Activated CD8-positive, alpha-beta memory T cell treated with anti-CD3 and anti-CD28 coated beads, Interleukin-2, amount 50 U/mL, for 4 hours (primary cell): Measurements from ENCODE around the gene OXLD1.

Experiments
- DNase-seq: peaks from one replicate; pipeline ENCODE4 v3.0.0-alpha.2; 2020

Gene OXLD1

DNA sequence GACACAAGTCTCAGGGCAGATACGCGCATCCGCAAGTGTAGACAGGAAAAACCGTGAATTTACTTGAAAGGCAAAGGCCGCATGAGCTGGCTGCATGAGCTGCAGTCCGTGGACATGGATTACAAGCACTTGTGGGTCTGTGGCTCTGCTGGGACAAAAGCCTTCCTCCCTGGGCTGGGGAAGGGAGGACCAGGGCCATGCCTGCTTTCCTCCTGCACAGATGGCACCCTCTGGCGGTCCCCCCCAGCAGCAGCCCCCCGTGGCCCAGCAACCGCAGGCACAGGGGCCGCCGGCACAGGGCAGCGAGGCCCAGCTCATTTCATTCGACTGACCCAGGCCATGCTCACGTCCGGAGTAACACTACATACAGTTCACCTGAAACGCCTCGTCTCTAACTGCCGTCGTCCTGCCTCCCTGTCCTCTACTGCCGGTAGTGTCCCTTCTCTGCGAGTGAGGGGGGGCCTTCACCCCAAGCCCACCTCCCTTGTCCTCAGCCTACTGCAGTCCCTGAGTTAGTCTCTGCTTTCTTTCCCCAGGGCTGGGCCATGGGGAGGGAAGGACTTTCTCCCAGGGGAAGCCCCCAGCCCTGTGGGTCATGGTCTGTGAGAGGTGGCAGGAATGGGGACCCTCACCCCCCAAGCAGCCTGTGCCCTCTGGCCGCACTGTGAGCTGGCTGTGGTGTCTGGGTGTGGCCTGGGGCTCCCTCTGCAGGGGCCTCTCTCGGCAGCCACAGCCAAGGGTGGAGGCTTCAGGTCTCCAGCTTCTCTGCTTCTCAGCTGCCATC is 35.1 kb upstream of the OXLD1 start:
- DNase-seq: no peak

DNA sequence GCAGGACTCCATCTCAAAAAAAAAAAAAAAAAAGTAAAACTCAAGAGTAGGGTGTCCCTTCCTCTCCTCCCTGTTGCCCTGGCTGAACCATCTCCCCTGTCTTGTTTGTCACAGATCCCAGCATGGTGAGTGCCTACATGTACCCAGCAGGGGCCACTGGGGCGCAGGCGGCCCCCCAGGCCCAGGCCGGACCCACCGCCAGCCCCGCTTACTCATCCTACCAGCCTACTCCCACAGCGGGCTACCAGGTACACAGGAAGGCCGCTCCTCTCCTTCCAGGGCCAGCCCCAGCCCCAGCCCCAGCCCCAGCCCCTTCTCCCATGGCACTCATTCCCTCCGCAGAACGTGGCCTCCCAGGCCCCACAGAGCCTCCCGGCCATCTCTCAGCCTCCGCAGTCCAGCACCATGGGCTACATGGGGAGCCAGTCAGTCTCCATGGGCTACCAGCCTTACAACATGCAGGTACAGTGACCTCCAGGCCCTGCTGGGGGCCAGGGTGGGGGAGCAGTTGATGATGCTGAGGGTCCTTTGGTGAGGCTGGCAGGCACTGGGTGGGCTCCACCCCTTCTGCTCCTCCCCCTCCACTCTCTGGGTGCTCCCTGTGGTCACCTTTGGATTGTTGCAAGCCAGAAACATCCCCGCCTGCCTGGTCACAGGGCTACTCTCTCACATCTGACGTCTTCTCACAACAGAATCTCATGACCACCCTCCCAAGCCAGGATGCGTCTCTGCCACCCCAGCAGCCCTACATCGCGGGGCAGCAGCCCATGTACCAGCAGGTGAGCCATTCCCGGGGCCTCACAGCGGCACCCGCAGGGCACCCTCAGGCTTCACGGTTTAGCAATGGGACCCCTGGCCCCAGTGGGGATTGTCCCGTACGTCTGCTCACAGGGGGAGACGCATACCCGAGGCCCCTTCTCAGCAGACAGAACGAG is 34.2 kb upstream of the OXLD1 start:
- DNase-seq: no peak

DNA sequence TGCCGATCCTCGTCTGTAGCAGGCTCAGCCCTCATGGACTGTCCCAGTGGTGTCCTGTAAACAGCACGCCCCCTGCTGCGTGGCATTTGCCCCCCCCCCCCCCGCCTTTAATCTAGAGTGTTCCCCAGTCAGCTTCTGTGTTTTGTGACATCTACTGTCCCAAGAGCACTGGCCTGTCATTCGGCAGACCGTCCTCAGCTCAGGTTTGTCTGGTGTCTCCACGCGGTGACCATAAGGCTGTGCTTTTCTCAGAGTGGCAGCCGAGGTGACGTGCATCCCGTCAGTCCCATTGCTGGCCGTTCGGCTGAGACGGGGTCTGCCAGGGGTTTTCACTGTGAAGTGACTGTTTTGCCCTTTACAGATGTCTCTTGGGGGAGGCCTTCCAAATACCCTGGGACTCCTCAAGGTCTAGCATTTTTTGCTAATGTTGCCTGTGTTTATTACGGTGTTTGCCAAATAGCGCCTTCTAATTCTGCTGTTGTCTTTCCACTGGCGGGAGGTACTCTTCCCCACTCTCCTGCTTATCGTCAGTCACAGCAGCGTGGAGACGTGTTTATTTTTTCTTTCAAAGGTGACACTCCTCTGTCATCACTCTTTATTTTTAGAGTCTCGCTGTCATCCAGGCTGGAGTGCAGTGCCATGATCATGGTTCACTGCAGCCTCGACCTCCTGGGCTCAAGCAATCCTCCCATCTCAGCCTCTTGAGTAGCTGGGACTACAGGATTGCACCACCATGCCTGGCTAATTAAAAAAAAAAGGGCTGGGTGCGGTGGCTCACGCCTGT is 31.0 kb upstream of the OXLD1 start:
- no peak for DNase-seq

- DNase-seq: no peak
These were observed 30.0 kb upstream of the OXLD1 start for GRCh38 chr17:81696218-81696941.

DNA sequence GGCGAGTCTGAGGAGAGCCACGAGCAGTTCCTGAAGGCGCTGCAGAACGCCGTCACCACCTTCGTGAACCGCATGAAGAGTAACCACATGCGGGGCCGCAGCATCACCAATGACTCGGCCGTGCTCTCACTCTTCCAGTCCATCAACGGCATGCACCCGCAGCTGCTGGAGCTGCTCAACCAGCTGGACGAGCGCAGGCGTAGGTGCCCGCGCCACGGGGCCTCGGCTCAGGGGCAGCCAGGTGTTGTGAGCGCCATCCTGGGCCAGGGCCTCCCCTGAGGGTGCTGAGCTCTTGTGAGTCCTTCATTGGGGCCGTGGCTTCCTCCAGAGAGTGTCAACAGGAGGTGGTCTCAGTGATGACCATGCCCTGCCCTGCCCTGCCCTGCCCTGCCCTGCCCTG is 29.4 kb upstream of the OXLD1 start:
- DNase-seq: no peak

GRCh38 chr17:81695211-81695610 is 28.8 kb upstream of the OXLD1 start:
- DNase-seq: no peak

GRCh38 chr17:81694810-81695209 is 28.4 kb upstream of the OXLD1 start:
- no peak for DNase-seq

GRCh38 chr17:81693509-81694210 is 27.3 kb upstream of the OXLD1 start:
- DNase-seq: no peak

DNA sequence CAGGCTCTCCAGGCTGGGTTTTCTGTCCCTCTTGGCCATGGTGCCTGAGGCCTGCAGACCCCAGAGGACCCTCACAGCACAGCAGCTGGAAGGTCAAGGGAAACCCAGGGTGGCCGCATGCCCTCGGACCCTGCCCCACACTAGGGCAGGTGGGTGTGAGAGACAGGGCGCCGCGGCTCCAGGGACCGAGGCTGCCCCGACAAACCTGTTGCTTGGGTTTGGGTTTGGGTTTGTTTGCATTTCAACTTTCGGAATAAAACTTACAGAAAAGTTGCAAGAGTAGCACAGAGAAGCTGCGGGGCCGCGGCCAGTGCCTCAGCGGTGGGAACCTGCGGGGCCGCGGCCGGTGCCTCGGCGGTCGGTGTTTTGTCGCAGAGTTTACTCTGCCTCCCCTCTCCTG is 25.2 kb upstream of the OXLD1 start:
- DNase-seq: no peak

GRCh38 chr17:81691196-81691595 is 24.8 kb upstream of the OXLD1 start:
- no peak for DNase-seq

GRCh38 chr17:81690549-81690948 is 24.1 kb upstream of the OXLD1 start:
- no peak for DNase-seq

GRCh38 chr17:81690066-81690465 is 23.7 kb upstream of the OXLD1 start:
- DNase-seq: no peak

DNA sequence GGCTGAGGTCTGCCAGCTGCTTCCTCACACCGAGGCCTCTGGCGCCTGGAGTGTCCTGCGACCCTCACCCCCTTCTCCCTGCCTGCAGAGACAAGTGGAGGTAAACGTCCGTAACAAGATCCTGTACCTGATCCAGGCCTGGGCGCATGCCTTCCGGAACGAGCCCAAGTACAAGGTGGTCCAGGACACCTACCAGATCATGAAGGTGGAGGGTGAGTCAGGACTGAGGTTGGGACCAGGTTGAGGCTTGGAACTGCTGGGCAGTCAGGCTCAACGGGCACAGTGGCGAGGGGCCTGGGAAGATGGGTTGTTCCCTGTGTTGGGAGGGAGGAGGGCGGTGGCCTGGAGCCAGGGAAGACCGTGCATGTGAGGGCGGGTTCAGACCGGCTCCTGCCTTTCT is 22.2 kb upstream of the OXLD1 start:
- DNase-seq: no peak

GRCh38 chr17:81687770-81688541 is 21.6 kb upstream of the OXLD1 start:
- DNase-seq: no peak

DNA sequence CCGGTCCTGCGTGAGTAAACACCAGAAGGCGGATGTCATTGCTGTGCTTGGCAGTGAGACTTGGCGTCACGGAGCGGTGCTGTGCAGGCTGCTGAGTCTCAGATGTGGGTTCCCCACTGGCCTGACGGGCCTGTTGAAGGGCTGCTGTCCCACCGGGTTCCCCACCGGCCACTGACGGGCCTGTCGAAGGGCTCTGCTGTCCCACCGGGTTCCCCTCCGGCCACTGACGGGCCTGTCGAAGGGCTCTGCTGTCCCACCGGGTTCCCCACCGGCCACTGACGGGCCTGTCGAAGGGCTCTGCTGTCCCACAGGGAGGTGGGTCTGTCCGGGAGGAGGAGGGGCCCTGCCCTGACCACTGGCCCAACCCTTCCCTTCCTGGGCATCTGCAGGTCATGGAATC is 20.2 kb upstream of the OXLD1 start:
- no peak for DNase-seq

GRCh38 chr17:81685108-81685507 is 18.7 kb upstream of the OXLD1 start:
- peak; percentile 54 for DNase-seq

GRCh38 chr17:81684442-81684911 is 18.1 kb upstream of the OXLD1 start:
- DNase-seq: no peak

- DNase-seq: peak; percentile 97
These were observed 17.4 kb upstream of the OXLD1 start, which contains the start of the genes ARL16 and HGS for GRCh38 chr17:81683584-81684441. TSS of gene ARL16 (minus strand) at chr17:81683797. CDS start at chr17:81683753, 44 bp downstream. TSS of gene HGS (plus strand) at chr17:81684011. CDS start at chr17:81684067, 56 bp downstream.

DNA sequence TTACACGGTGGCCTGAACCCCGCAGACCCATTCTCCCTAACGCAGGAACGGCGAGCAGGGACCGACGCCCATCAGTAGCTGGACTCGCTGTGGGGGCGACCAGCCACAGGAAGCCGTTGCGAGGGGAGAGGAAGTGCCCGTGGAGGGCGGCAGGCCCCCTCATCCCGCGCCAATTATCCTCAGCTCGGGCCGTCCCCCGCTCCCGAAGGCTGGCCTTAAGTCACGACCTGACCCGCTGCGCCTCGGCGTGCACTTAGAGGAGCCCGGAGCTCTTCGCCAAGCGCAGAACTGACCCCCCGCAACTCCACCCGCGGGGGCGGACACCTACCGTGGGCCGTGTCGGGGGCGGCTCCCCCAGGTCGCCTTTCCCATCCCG is 16.8 kb upstream of the OXLD1 start:
- DNase-seq: no peak
